HCT116 (cell line): Measurements from ENCODE around the gene CDKAL1. TPM values are rescaled to one million over a fixed set of nuclear protein-coding genes. Genes with fewer than 3 reads are reported as not detected.
"Not testable (repeated sequence)": the region's sequence is repeated elsewhere in the genome, so short reads cannot be mapped to it uniquely, and the experiment has no call there.

Source experiments
- ATAC-seq: fragments of 200-7000 bp; cut with Tn5 transposase; 2 replicates; pipeline ENCODE4 v1.9.1; 2020; ENCODE audit warnings: mild to moderate bottlenecking, moderate library complexity
- BruUV-seq: library from RNA; stranded (reverse); fragments of 400-500 nt; replicated peaks from 2 replicates; lab custom pipeline; 2021; lab: Mats Ljungman, UMichigan
- CTCF ChIA-PET: fragments of 300-600 bp; sonication (Branson Sonifier 250); formaldehyde crosslinking; loops from one replicate; lab custom pipeline; 2021; ENCODE audit warnings: antibody characterized with exemption; lab: Charles Lee
- POLR2A ChIA-PET: fragments of 300-600, 350-600 bp; sonication (Branson Sonifier 250); formaldehyde crosslinking; loops from one replicate; lab custom pipeline; 2021; ENCODE audit warnings: antibody characterized with exemption; lab: Charles Lee
- RAD21 ChIA-PET, 2 experiments: fragments of 300-600 bp; sonication (Branson Sonifier 250); formaldehyde crosslinking; loops; one replicate each; lab custom pipeline; 2023; ENCODE audit warnings: low total read pairs in 2 of 2; ENCODE audit not compliant: uncharacterized antibody in 2 of 2, unreplicated experiment in 2 of 2, low non-redundant PET in 1 of 2; lab: Charles Lee
- DNase-seq: peaks from one replicate; pipeline ENCODE4 v3.0.0-alpha.2; 2010; ENCODE audit warnings: low read depth, low spot score
- H2AFZ ChIP-seq: fragments of 200-600 bp; shearing (Covaris generic), sonication (generic); 2 replicates; pipeline ENCODE4 v1.6.1; 2017; ENCODE audit warnings: low read depth, mixed run types, mixed read lengths, antibody characterized with exemption, low read length; ENCODE audit not compliant: poor library complexity, severe bottlenecking
- H3K27ac ChIP-seq: 2 replicates; pipeline ENCODE4 v1.5.1; 2012; ENCODE audit warnings: low read depth, low read length
- H3K27me3 ChIP-seq: fragments of 200-600 bp; sonication (generic); 2 replicates; pipeline ENCODE4 v1.6.1; 2016; ENCODE audit warnings: mixed run types, low read length, mixed read lengths; ENCODE audit not compliant: insufficient read depth
- H3K36me3 ChIP-seq, 2 experiments: fragments of 200-500 bp in 1 of 2; fragments of 200-600 bp in 1 of 2; sonication (Bioruptor generic) in 1 of 2; sonication (generic) in 1 of 2; 2 replicates each; pipeline versions ENCODE4 v1.5.1 to v1.6.1; 2014 to 2016; ENCODE audit warnings: low read length in 2 of 2, inconsistent platforms in 1 of 2, mixed read lengths in 1 of 2, mixed run types in 1 of 2; ENCODE audit not compliant: insufficient read depth in 2 of 2, control insufficient read depth in 1 of 2
- H3K4me1 ChIP-seq, 2 experiments: fragments of 200-600 bp in 1 of 2; sonication (generic) in 1 of 2; 2 replicates each; pipeline versions ENCODE4 v1.5.1 to v1.6.1; 2012 to 2017; ENCODE audit warnings: low read length in 2 of 2, inconsistent platforms in 1 of 2, mild to moderate bottlenecking in 1 of 2, mixed read lengths in 1 of 2, mixed run types in 1 of 2, moderate library complexity in 1 of 2; ENCODE audit not compliant: insufficient read depth in 2 of 2, control insufficient read depth in 1 of 2
- H3K4me2 ChIP-seq: fragments of 200-600 bp; sonication (generic); 2 replicates; pipeline ENCODE4 v1.6.1; 2017; ENCODE audit warnings: mixed run types, low read length, mixed read lengths
- H3K4me3 ChIP-seq, 2 experiments: fragments of 200-600 bp in 1 of 2; sonication (generic) in 1 of 2; replicated peaks in 1 of 2; 2 replicates each; pipeline ENCODE4 v1.5.1; 2011 to 2016; ENCODE audit warnings: low read length in 2 of 2, control low read depth in 1 of 2, low read depth in 1 of 2, mild to moderate bottlenecking in 1 of 2, mixed read lengths in 1 of 2, mixed run types in 1 of 2
- H3K79me2 ChIP-seq: fragments of 200-600 bp; sonication (generic); 2 replicates; pipeline ENCODE4 v1.6.1; 2017; ENCODE audit warnings: mild to moderate bottlenecking, mixed run types, low read length, moderate library complexity, mixed read lengths; ENCODE audit not compliant: insufficient read depth
- H3K9ac ChIP-seq: fragments of 200-600 bp; sonication (generic); 2 replicates; pipeline ENCODE4 v1.6.1; 2016; ENCODE audit warnings: low read length, mixed read lengths
- H3K9me2 ChIP-seq: fragments of 200-600 bp; sonication (generic), shearing (Covaris generic); 2 replicates; pipeline ENCODE4 v1.6.1; 2017; ENCODE audit warnings: mixed run types, mild to moderate bottlenecking, moderate library complexity; ENCODE audit not compliant: insufficient read depth
- H3K9me3 ChIP-seq, 2 experiments: fragments of 200-500 bp in 1 of 2; fragments of 200-600 bp in 1 of 2; sonication (Bioruptor generic) in 1 of 2; sonication (generic) in 1 of 2; 2 replicates each; pipeline ENCODE4 v1.6.1; 2014 to 2017; ENCODE audit warnings: low read length in 2 of 2, mixed read lengths in 2 of 2, inconsistent platforms in 1 of 2, low read depth in 1 of 2, mild to moderate bottlenecking in 1 of 2, mixed run types in 1 of 2, moderate library complexity in 1 of 2; ENCODE audit not compliant: control insufficient read depth in 1 of 2, insufficient read depth in 1 of 2
- H4K20me1 ChIP-seq: fragments of 200-600 bp; sonication (generic), shearing (Covaris generic); 2 replicates; pipeline ENCODE4 v1.6.1; 2017; ENCODE audit warnings: mixed run types, mild to moderate bottlenecking, moderate library complexity; ENCODE audit not compliant: insufficient read depth
- CBX3 ChIP-seq: IDR thresholded peaks from 2 replicates; pipeline ENCODE4 v1.6.1; 2012; ENCODE audit warnings: low read depth
- CEBPB ChIP-seq: IDR thresholded peaks from 2 replicates; pipeline ENCODE4 v1.6.1; 2012; ENCODE audit warnings: low read depth
- EGR1 ChIP-seq: IDR thresholded peaks from 2 replicates; pipeline ENCODE4 v1.6.1; 2012; ENCODE audit warnings: low read depth
- EZH2 ChIP-seq: fragments of 200-600 bp; sonication (generic); IDR thresholded peaks from 2 replicates; pipeline ENCODE4 v1.6.1; 2017; ENCODE audit warnings: antibody characterized with exemption, mixed run types
- EZH2phosphoT487 ChIP-seq: fragments of 200-600 bp; IDR thresholded peaks from 2 replicates; pipeline ENCODE4 v1.6.1; 2018; ENCODE audit warnings: antibody characterized with exemption, borderline replicate concordance
- FOSL1 ChIP-seq: IDR thresholded peaks from 2 replicates; pipeline ENCODE4 v1.6.1; 2012; ENCODE audit warnings: low read depth
- JUND ChIP-seq: IDR thresholded peaks from 2 replicates; pipeline ENCODE4 v1.6.1; 2012
- POLR2A ChIP-seq: IDR thresholded peaks from 2 replicates; pipeline ENCODE4 v1.7.0; 2011; ENCODE audit warnings: borderline replicate concordance; ENCODE audit not compliant: insufficient read depth, insufficient read length; ENCODE audit errors: extremely low read depth
- POLR2AphosphoS5 ChIP-seq: IDR thresholded peaks from 2 replicates; pipeline ENCODE4 v1.6.1; 2011; ENCODE audit warnings: mild to moderate bottlenecking, low read depth, low read length, moderate library complexity
- RAD21 ChIP-seq: IDR thresholded peaks from 2 replicates; pipeline ENCODE4 v1.6.1; 2012; ENCODE audit warnings: low read depth, mild to moderate bottlenecking
- SIN3A ChIP-seq: IDR thresholded peaks from 2 replicates; pipeline ENCODE4 v1.6.1; 2012; ENCODE audit warnings: low read depth
- SRF ChIP-seq: IDR thresholded peaks from 2 replicates; pipeline ENCODE4 v1.6.1; 2012; ENCODE audit warnings: low read depth
- YY1 ChIP-seq: IDR thresholded peaks from 2 replicates; pipeline ENCODE4 v1.6.1; 2011; ENCODE audit warnings: low read length, low read depth, moderate library complexity, mild to moderate bottlenecking; ENCODE audit not compliant: insufficient replicate concordance; ENCODE audit errors: extremely low read depth
- ZFX ChIP-seq: fragments of 450-650 bp; IDR thresholded peaks from 2 replicates; pipeline ENCODE4 v1.6.1; 2017
- ZNF274 ChIP-seq: fragments of 200-500 bp; sonication (Bioruptor generic); IDR thresholded peaks from 2 replicates; pipeline ENCODE4 v1.6.1; 2014; ENCODE audit warnings: mild to moderate bottlenecking, low read depth, low read length, inconsistent platforms
- intact Hi-C: fragments of 100-400 bp; cut with micrococcal nuclease; formaldehyde crosslinking; loops from 2 replicates; pipeline ENCODE4 v1.10.0; 2022
- total RNA-seq: library from RNA; stranded (reverse); gene quantifications from one replicate; pipeline ENCODE4 v1.2.1, GENCODE V29; 2021; ENCODE audit not compliant: unreplicated experiment
- TF ChIP-seq, protein P1 (sequence below), 3 experiments: fragments of 200-600 bp in 1 of 3; sonication (generic) in 1 of 3; IDR thresholded peaks in 2 of 3; conservative IDR thresholded peaks in 1 of 3; 2 replicates each; pipeline ENCODE4 v1.5.1; 2012 to 2017; ENCODE audit warnings: low read depth in 2 of 3, low read length in 2 of 3, antibody characterized with exemption in 1 of 3, borderline replicate concordance in 1 of 3, control low read depth in 1 of 3, mild to moderate bottlenecking in 1 of 3, mixed read lengths in 1 of 3, mixed run types in 1 of 3, moderate library complexity in 1 of 3; ENCODE audit not compliant: insufficient read depth in 1 of 3
- TF ChIP-seq, protein P2 (sequence below): IDR thresholded peaks from 2 replicates; pipeline ENCODE4 v1.6.1; 2012; ENCODE audit warnings: low read depth
- TF ChIP-seq, protein P3 (sequence below): IDR thresholded peaks from 2 replicates; pipeline ENCODE4 v1.6.1; 2012

CDKAL1 gene
- total RNA-seq, 1 experiment from 2014 or later, result 14.9 TPM

DNA sequence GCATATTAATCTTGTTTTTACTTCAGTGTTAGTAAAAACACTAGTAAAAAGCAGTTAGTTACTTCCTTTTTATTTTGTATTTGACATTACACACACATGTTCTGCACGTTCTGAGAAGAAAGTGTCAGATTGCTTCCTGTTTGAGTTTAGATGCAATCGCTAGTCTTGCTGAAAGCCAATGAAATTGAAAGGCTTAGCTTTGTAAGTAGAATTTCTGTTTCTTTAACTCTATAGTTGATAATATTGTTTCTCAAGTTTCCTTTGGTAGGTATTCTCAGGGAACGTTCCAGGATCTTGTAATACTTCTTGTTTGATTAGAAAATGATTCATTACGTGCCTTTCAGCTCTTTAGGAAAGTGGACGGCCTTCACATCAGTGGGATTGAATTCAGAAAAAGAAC lies 55.0 kb downstream of the CDKAL1 start:
- no peaks in the 10 kb centered on the region for H3K9me3 ChIP-seq
- no peak overlapping the region for H3K27ac ChIP-seq
- H2AFZ ChIP-seq, result no peak overlapping the region
- no peak overlapping the region for H3K9ac ChIP-seq
- ATAC-seq (no peak), DNase-seq (no peak)
- CTCF ChIA-PET, result no interaction called here
- BruUV-seq, result no TSS peak
- no peaks in the 10 kb centered on the region for H3K36me3 ChIP-seq
- RAD21 ChIA-PET, result no interaction called here
- H3K9me2 ChIP-seq, result no peaks in the 10 kb centered on the region
- no peak overlapping the region for H3K4me2 ChIP-seq
- intact Hi-C loops, result no loop called here
- H4K20me1 ChIP-seq, result no peaks in the 10 kb centered on the region
- POLR2A ChIA-PET, result no interaction called here
- no peaks in the 10 kb centered on the region for H3K79me2 ChIP-seq
- no peaks in the 10 kb centered on the region for H3K27me3 ChIP-seq
- no peaks in the 10 kb centered on the region for H3K4me1 ChIP-seq
- no peak overlapping the region for H3K4me3 ChIP-seq
- no peak for TF ChIP-seq POLR2AphosphoS5
- no peak for TF ChIP-seq SRF
- no peak for TF ChIP-seq EZH2
- no peak for TF ChIP-seq EGR1
- TF ChIP-seq, protein P1, sequence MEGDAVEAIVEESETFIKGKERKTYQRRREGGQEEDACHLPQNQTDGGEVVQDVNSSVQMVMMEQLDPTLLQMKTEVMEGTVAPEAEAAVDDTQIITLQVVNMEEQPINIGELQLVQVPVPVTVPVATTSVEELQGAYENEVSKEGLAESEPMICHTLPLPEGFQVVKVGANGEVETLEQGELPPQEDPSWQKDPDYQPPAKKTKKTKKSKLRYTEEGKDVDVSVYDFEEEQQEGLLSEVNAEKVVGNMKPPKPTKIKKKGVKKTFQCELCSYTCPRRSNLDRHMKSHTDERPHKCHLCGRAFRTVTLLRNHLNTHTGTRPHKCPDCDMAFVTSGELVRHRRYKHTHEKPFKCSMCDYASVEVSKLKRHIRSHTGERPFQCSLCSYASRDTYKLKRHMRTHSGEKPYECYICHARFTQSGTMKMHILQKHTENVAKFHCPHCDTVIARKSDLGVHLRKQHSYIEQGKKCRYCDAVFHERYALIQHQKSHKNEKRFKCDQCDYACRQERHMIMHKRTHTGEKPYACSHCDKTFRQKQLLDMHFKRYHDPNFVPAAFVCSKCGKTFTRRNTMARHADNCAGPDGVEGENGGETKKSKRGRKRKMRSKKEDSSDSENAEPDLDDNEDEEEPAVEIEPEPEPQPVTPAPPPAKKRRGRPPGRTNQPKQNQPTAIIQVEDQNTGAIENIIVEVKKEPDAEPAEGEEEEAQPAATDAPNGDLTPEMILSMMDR (IDR thresholded peaks at IDR 0.05 in 2 of 3, conservative IDR thresholded peaks at IDR 0.05 in 1 of 3; ENCODE audit: borderline replicate concordance in 1 of 3, insufficient read depth in 1 of 3, low read depth in 2 of 3, low read length in 2 of 3), result no peak
- TF ChIP-seq RAD21, result no peak
- no peak for TF ChIP-seq POLR2A
- TF ChIP-seq YY1, result no peak
- TF ChIP-seq CEBPB, result no peak
- TF ChIP-seq, protein P2, sequence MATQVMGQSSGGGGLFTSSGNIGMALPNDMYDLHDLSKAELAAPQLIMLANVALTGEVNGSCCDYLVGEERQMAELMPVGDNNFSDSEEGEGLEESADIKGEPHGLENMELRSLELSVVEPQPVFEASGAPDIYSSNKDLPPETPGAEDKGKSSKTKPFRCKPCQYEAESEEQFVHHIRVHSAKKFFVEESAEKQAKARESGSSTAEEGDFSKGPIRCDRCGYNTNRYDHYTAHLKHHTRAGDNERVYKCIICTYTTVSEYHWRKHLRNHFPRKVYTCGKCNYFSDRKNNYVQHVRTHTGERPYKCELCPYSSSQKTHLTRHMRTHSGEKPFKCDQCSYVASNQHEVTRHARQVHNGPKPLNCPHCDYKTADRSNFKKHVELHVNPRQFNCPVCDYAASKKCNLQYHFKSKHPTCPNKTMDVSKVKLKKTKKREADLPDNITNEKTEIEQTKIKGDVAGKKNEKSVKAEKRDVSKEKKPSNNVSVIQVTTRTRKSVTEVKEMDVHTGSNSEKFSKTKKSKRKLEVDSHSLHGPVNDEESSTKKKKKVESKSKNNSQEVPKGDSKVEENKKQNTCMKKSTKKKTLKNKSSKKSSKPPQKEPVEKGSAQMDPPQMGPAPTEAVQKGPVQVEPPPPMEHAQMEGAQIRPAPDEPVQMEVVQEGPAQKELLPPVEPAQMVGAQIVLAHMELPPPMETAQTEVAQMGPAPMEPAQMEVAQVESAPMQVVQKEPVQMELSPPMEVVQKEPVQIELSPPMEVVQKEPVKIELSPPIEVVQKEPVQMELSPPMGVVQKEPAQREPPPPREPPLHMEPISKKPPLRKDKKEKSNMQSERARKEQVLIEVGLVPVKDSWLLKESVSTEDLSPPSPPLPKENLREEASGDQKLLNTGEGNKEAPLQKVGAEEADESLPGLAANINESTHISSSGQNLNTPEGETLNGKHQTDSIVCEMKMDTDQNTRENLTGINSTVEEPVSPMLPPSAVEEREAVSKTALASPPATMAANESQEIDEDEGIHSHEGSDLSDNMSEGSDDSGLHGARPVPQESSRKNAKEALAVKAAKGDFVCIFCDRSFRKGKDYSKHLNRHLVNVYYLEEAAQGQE, result no peak
- TF ChIP-seq SIN3A, result no peak
- TF ChIP-seq JUND, result no peak
- no peak for TF ChIP-seq ZNF274
- TF ChIP-seq ZFX, result no peak
- TF ChIP-seq, protein P3, sequence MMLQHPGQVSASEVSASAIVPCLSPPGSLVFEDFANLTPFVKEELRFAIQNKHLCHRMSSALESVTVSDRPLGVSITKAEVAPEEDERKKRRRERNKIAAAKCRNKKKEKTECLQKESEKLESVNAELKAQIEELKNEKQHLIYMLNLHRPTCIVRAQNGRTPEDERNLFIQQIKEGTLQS, result no peak
- no peak for TF ChIP-seq FOSL1
- TF ChIP-seq CBX3, result no peak
- no peak for TF ChIP-seq EZH2phosphoT487
- TF ChIP-seq, all 23 proteins: peak for 0

DNA sequence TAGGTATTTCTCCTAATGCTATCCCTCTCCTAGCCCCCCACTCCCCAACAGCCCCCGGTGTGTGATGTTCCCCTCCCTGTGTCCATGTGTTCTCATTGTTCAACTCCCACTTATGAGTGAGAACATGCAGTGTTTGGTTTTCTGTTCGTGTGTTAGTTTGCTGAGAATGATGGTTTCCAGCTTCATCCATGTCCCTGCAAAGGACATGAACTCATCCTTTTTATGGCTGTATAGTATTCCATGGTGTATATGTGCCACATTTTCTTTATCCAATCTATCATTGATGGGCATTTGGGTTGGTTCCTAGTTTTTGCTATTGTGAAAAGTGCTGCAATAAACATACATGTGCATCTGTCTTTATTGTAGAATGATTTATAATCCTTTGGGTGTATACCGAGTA lies 56.2 kb downstream of the CDKAL1 start:
- H3K36me3 ChIP-seq, H3K4me1 ChIP-seq, H3K4me3 ChIP-seq, H3K79me2 ChIP-seq, H3K4me2 ChIP-seq, RAD21 ChIA-PET, H3K9ac ChIP-seq, intact Hi-C loops, H3K9me3 ChIP-seq, DNase-seq, H2AFZ ChIP-seq, ATAC-seq, CTCF ChIA-PET, H4K20me1 ChIP-seq, H3K27me3 ChIP-seq, H3K27ac ChIP-seq, POLR2A ChIA-PET, H3K9me2 ChIP-seq, BruUV-seq: not testable (repeated sequence)
